Measurements from ENCODE around the gene GARIN1A.
"Not testable (repeated sequence)": the region's sequence is repeated elsewhere in the genome, so short reads cannot be mapped to it uniquely, and the experiment has no call there.

Gene GARIN1A

GRCh38 chr7:128671992-128672391 lies at the start of gene GARIN1A:
Gene GARIN1A, plus strand, starts transcription at chr7:128672292. Its CDS starts 106 bp downstream, at chr7:128672398.
- DNase-seq, result no peak

- not testable (repeated sequence) for DNase-seq
These were observed 45.0 kb upstream of the GARIN1A start for GRCh38 chr7:128627124-128627523.

GRCh38 chr7:128633915-128634314 lies 38.2 kb upstream of the GARIN1A start:
- not testable (repeated sequence) for DNase-seq

- DNase-seq, result not testable (repeated sequence)
These were observed 26.9 kb upstream of the GARIN1A start for GRCh38 chr7:128645206-128645605.

- DNase-seq, result not testable (repeated sequence)
These were observed 26.2 kb upstream of the GARIN1A start for GRCh38 chr7:128645844-128646243.

GRCh38 chr7:128646877-128647276 lies 25.2 kb upstream of the GARIN1A start:
- not testable (repeated sequence) for DNase-seq

GRCh38 chr7:128651096-128651495 lies 21.0 kb upstream of the GARIN1A start:
- not testable (repeated sequence) for DNase-seq

- DNase-seq, result not testable (repeated sequence)
These were observed 19.5 kb upstream of the GARIN1A start for GRCh38 chr7:128652606-128653005.

GRCh38 chr7:128653197-128653596 lies 18.9 kb upstream of the GARIN1A start:
- not testable (repeated sequence) for DNase-seq

- DNase-seq, result not testable (repeated sequence)
These were observed 18.0 kb upstream of the GARIN1A start for GRCh38 chr7:128654080-128654479.

- DNase-seq, result not testable (repeated sequence)
These were observed 17.6 kb upstream of the GARIN1A start for GRCh38 chr7:128654501-128654900.

- DNase-seq, result not testable (repeated sequence)
These were observed 13.7 kb upstream of the GARIN1A start for GRCh38 chr7:128658428-128658827.

- no peak for DNase-seq
These were observed 11.5 kb upstream of the GARIN1A start for GRCh38 chr7:128660596-128660995.

GRCh38 chr7:128661446-128661845 lies 10.6 kb upstream of the GARIN1A start:
- DNase-seq, result no peak

- DNase-seq, result no peak
These were observed 10.0 kb upstream of the GARIN1A start for GRCh38 chr7:128662091-128662490.

GRCh38 chr7:128663223-128663622 lies 8.9 kb upstream of the GARIN1A start:
- not testable (repeated sequence) for DNase-seq

GRCh38 chr7:128665057-128665456 lies 7.0 kb upstream of the GARIN1A start:
- DNase-seq, result no peak

GRCh38 chr7:128666200-128666599 lies 5.9 kb upstream of the GARIN1A start:
- DNase-seq, result no peak

GRCh38 chr7:128672927-128673517 lies 930 bp downstream of the GARIN1A start:
- DNase-seq, result no peak

GRCh38 chr7:128673571-128673970 lies 1.5 kb downstream of the GARIN1A start:
- DNase-seq, result no peak

- DNase-seq, result no peak
These were observed 4.6 kb downstream of the GARIN1A start for GRCh38 chr7:128676665-128677064.

GRCh38 chr7:128679920-128680319 lies 7.8 kb downstream of the GARIN1A start:
- DNase-seq, result no peak

- DNase-seq, result no peak
These were observed 9.9 kb downstream of the GARIN1A start for GRCh38 chr7:128681794-128682537.

- not testable (repeated sequence) for DNase-seq
These were observed 11.2 kb downstream of the GARIN1A start for GRCh38 chr7:128683270-128683669.
